Activated CD8-positive, alpha-beta T cell treated with anti-CD3 and anti-CD28 coated beads for 36 hours (primary cell): ENCODE data around the gene CFB. TPM values are rescaled to one million over a fixed set of nuclear protein-coding genes. Genes with fewer than 3 reads are reported as not detected.

Experiments used
- ATAC-seq: fragments of 200-7000 bp; cut with Tn5 transposase; one replicate; pipeline ENCODE4 v1.10.0; 2021; ENCODE audit warnings: mild to moderate bottlenecking, moderate library complexity
- CTCF ChIA-PET: fragments of 350-600 bp; sonication (Branson Sonifier 250); formaldehyde crosslinking; loops from one replicate; lab custom pipeline; 2021; ENCODE audit warnings: antibody characterized with exemption; lab: Charles Lee
- POLR2A ChIA-PET: fragments of 350-600 bp; sonication (Branson Sonifier 250); formaldehyde crosslinking; loops from one replicate; lab custom pipeline; 2021; ENCODE audit warnings: antibody characterized with exemption; lab: Charles Lee
- DNase-seq: peaks from one replicate; pipeline ENCODE4 v3.0.0-alpha.2; 2020
- H3K27ac Mint-ChIP-seq: one replicate; pipeline ENCODE4 v1.8.0; 2021; ENCODE audit warnings: mild to moderate bottlenecking, mixed read lengths
- H3K27me3 Mint-ChIP-seq: one replicate; pipeline ENCODE4 v1.8.0; 2021; ENCODE audit warnings: mixed read lengths
- H3K36me3 Mint-ChIP-seq: one replicate; pipeline ENCODE4 v1.8.0; 2021; ENCODE audit warnings: low read depth, mixed read lengths
- H3K4me1 Mint-ChIP-seq: one replicate; pipeline ENCODE4 v1.8.0; 2021; ENCODE audit warnings: low read depth, mixed read lengths
- H3K4me3 Mint-ChIP-seq: one replicate; pipeline ENCODE4 v1.8.0; 2021; ENCODE audit warnings: mild to moderate bottlenecking, moderate library complexity, mixed read lengths
- H3K9me3 Mint-ChIP-seq: one replicate; pipeline ENCODE4 v1.8.0; 2021; ENCODE audit warnings: mixed read lengths
- CTCF ChIP-seq: fragments of 200-600 bp; IDR thresholded peaks from one replicate; pipeline ENCODE4 v1.8.0; 2022; ENCODE audit warnings: antibody characterized with exemption, mild to moderate bottlenecking
- intact Hi-C: fragments of 100-400 bp; cut with micrococcal nuclease; formaldehyde crosslinking; loops from one replicate; pipeline ENCODE4 v1.10.0; 2022
- total RNA-seq, 2 experiments: library from RNA; stranded (reverse); gene quantifications; one replicate each; pipeline ENCODE4 v1.2.3, GENCODE V29; 2021

The CFB gene
- total RNA-seq, 2 experiments from 2014 or later = 0.43 to 0.45 TPM

- no peak for DNase-seq
- intact Hi-C loops = no loop called here
- peaks cover 23% of the 10 kb centered on the region for H3K36me3 Mint-ChIP-seq
- peaks cover 31% of the 10 kb centered on the region for H3K4me1 Mint-ChIP-seq
- peak overlapping the region; percentile 94 for H3K4me3 Mint-ChIP-seq
- CTCF ChIA-PET = interaction anchor here (2.9 kb wide), 1 partner anchor 18 kb away, joined by 16 read pairs; no protein-coding TSS in a partner anchor
- H3K27me3 Mint-ChIP-seq = peaks cover 2% of the 10 kb centered on the region
- POLR2A ChIA-PET = interaction anchor here (0.6 to 9.3 kb wide), 5 partner anchors 8 to 403 kb away, joined by 3 to 85 read pairs (median 5); partner anchors contain the start of genes NELFE and SKIC2
- peak overlapping the region; percentile 99 for H3K27ac Mint-ChIP-seq
- ATAC-seq = no peak
- H3K9me3 Mint-ChIP-seq = no peaks in the 10 kb centered on the region
- no peak for TF ChIP-seq CTCF
Measured at GRCh38 chr6:31969712-31970603, 24.1 kb downstream of the CFB start.

- Mint-ChIP-seq H3K9me3 (no peaks in the 10 kb centered on the region), H3K36me3 (peaks cover 21% of the 10 kb centered on the region), H3K27ac (peak overlapping the region; percentile 99), H3K4me1 (peaks cover 31% of the 10 kb centered on the region), H3K4me3 (peak overlapping the region; percentile 94), H3K27me3 (peaks cover 2% of the 10 kb centered on the region)
- no peak for TF ChIP-seq CTCF
- intact Hi-C loops = no loop called here
- DNase-seq (no peak), ATAC-seq (no peak)
- POLR2A ChIA-PET = interaction anchor here (0.8 to 9.3 kb wide), 8 partner anchors 9 to 338 kb away, joined by 3 to 85 read pairs (median 5); partner anchors contain the start of genes C6orf47, NELFE and SKIC2
- CTCF ChIA-PET = interaction anchor here (1.4 to 2.9 kb wide), 2 partner anchors 11 to 19 kb away, joined by 3 to 16 read pairs; partner anchors contain the start of gene SKIC2
Measured at GRCh38 chr6:31970604-31971271, 24.8 kb downstream of the CFB start.

DNA sequence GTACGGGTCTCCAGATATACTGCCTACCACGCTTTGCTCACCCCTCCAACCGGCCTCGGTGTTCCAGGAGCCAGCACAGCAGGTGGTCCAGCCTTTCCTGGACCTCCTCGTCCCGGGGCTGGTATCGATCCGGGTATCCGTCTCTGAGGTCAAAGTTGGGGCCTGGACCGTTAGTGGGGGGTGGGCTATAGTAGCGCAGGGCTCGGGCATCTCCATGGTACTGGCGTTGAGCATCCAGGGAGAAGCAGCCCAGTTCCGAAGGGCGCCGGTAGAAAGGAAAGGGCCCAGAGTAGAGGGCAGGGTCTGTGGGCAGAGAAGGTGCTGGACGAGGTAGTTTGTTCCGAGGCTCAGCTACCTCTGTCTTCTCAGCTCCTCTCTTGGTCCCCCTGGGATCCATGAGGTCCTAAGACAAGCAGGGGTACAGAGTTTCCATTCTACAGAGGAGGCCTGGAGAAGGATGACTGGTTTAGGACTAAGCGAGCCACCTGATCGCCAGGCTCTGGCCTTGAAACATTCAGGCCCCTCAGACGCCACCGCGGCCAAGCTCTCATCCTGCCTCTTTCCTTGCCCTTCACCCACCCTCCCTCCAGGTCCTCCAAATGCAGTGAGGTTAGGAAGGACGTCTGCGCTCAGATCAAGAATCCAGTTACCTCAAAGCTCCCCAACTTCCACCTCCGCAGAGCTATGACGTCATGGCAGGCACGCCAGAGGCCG, 25.5 kb downstream of the CFB start:
- POLR2A ChIA-PET = interaction anchor here (0.7 to 9.3 kb wide), 16 partner anchors 9 to 431 kb away, joined by 3 to 85 read pairs (median 3); partner anchors contain the start of genes BAG6, C6orf47, MSH5 and NELFE
- no peaks in the 10 kb centered on the region for H3K9me3 Mint-ChIP-seq
- peaks cover 31% of the 10 kb centered on the region for H3K4me1 Mint-ChIP-seq
- H3K36me3 Mint-ChIP-seq = peaks cover 21% of the 10 kb centered on the region
- intact Hi-C loops = no loop called here
- CTCF ChIA-PET = interaction anchor here (1.0 to 2.9 kb wide), 4 partner anchors 12 to 73 kb away, joined by 3 to 16 read pairs (median 4); partner anchors contain the start of gene SKIC2
- H3K27ac Mint-ChIP-seq = peak overlapping the region; percentile 99
- H3K27me3 Mint-ChIP-seq = peaks cover 2% of the 10 kb centered on the region
- no peak for TF ChIP-seq CTCF
- peak overlapping the region; percentile 94 for H3K4me3 Mint-ChIP-seq
- no peak for ATAC-seq
- DNase-seq = no peak

GRCh38 chr6:31971993-31972708, 26.3 kb downstream of the CFB start, which contains the start of gene DXO:
Gene DXO, minus strand, starts transcription at chr6:31972138. Its CDS starts 463 bp downstream, at chr6:31971675.
- DNase-seq (peak; percentile 99), ATAC-seq (peak; percentile 95)
- H3K4me3 Mint-ChIP-seq = peak within 1 kb of the TSS; percentile 94
- peak within 1 kb of the TSS; percentile 99 for H3K27ac Mint-ChIP-seq
- H3K4me1 Mint-ChIP-seq = peaks cover 33% of the 10 kb centered on the region
- H3K9me3 Mint-ChIP-seq = no peaks in the 10 kb centered on the region
- no peak for TF ChIP-seq CTCF
- intact Hi-C loops = no loop called here
- H3K36me3 Mint-ChIP-seq = peaks cover 24% of the 10 kb centered on the region
- CTCF ChIA-PET = interaction anchor here (1.0 to 2.9 kb wide), 4 partner anchors 13 to 74 kb away, joined by 3 to 16 read pairs (median 4); partner anchors contain the start of gene SKIC2
- POLR2A ChIA-PET = interaction anchor here (0.6 to 9.3 kb wide), 17 partner anchors 10 to 431 kb away, joined by 3 to 85 read pairs (median 3); partner anchors contain the start of genes BAG6, C6orf47, MSH5 and NELFE
- H3K27me3 Mint-ChIP-seq = peaks cover 2% of the 10 kb centered on the region
